HG03520 (cell line): ENCODE results near the gene FXYD3.

Source experiments
- ATAC-seq: cut with Tn5 transposase; IDR thresholded peaks from one replicate; pipeline ENCODE4 v1.9.1; 2021; ENCODE audit warnings: mild to moderate bottlenecking, moderate library complexity; ENCODE audit not compliant: unreplicated experiment

FXYD3 gene

GRCh38 chr19:35105411-35106290 lies 10.0 kb upstream of the FXYD3 start:
- ATAC-seq, result no peak

- no peak for ATAC-seq
Measured at GRCh38 chr19:35106291-35106583, 9.4 kb upstream of the FXYD3 start.

GRCh38 chr19:35106898-35107541 lies 8.6 kb upstream of the FXYD3 start:
- no peak for ATAC-seq

- ATAC-seq, result no peak
Measured at GRCh38 chr19:35107545-35107944, 8.1 kb upstream of the FXYD3 start.

GRCh38 chr19:35108730-35109129 lies 6.9 kb upstream of the FXYD3 start:
- ATAC-seq, result no peak

- ATAC-seq, result no peak
Measured at GRCh38 chr19:35109395-35110112, 6.1 kb upstream of the FXYD3 start.

- no peak for ATAC-seq
Measured at GRCh38 chr19:35110974-35111373, 4.6 kb upstream of the FXYD3 start.

GRCh38 chr19:35112995-35113688 lies 2.5 kb upstream of the FXYD3 start:
- no peak for ATAC-seq

- no peak for ATAC-seq
Measured at GRCh38 chr19:35114353-35115176, 1.1 kb upstream of the FXYD3 start.

- ATAC-seq, result no peak
Measured at GRCh38 chr19:35116072-35116801, 614 bp downstream of the FXYD3 start.

GRCh38 chr19:35117116-35117515 lies 1.5 kb downstream of the FXYD3 start:
- ATAC-seq, result no peak

GRCh38 chr19:35117799-35118198 lies 2.2 kb downstream of the FXYD3 start:
- ATAC-seq, result no peak

- no peak for ATAC-seq
Measured at GRCh38 chr19:35118268-35119020, 2.8 kb downstream of the FXYD3 start.

GRCh38 chr19:35119091-35119490 lies 3.5 kb downstream of the FXYD3 start:
- no peak for ATAC-seq

- ATAC-seq, result no peak
Measured at GRCh38 chr19:35119578-35120155, 4.0 kb downstream of the FXYD3 start.

- ATAC-seq, result no peak
Measured at GRCh38 chr19:35120492-35120891, 4.9 kb downstream of the FXYD3 start.

GRCh38 chr19:35120898-35121297 lies 5.3 kb downstream of the FXYD3 start:
- ATAC-seq, result no peak

GRCh38 chr19:35122687-35123551 lies 7.3 kb downstream of the FXYD3 start:
- ATAC-seq, result no peak
